ENCODE measurements around the gene DLGAP4.

The DLGAP4 gene

GRCh38 chr20:36308986-36309385 lies 2.8 kb downstream of the DLGAP4 start:
- DNase-seq (ENCODE audit: low read depth), result no peak

GRCh38 chr20:36309643-36310042 lies 3.5 kb downstream of the DLGAP4 start:
- no peak for DNase-seq (ENCODE audit: low read depth)

- no peak for DNase-seq (ENCODE audit: low read depth)
Observed at GRCh38 chr20:36310215-36310981, 4.3 kb downstream of the DLGAP4 start.

- no peak for DNase-seq (ENCODE audit: low read depth)
Observed at GRCh38 chr20:36311141-36311853, 5.2 kb downstream of the DLGAP4 start.

- no peak for DNase-seq (ENCODE audit: low read depth)
Observed at GRCh38 chr20:36311854-36312723, 6.0 kb downstream of the DLGAP4 start.

GRCh38 chr20:36312724-36313441 lies 6.7 kb downstream of the DLGAP4 start:
- DNase-seq (ENCODE audit: low read depth), result no peak

- no peak for DNase-seq (ENCODE audit: low read depth)
Observed at GRCh38 chr20:36313476-36313875, 7.3 kb downstream of the DLGAP4 start.

- no peak for DNase-seq (ENCODE audit: low read depth)
Observed at GRCh38 chr20:36313926-36314325, 7.8 kb downstream of the DLGAP4 start.

- DNase-seq (ENCODE audit: low read depth), result no peak
Observed at GRCh38 chr20:36314734-36315544, 8.8 kb downstream of the DLGAP4 start.

GRCh38 chr20:36315545-36316351 lies 9.6 kb downstream of the DLGAP4 start:
- DNase-seq (ENCODE audit: low read depth), result no peak

- no peak for DNase-seq (ENCODE audit: low read depth)
Observed at GRCh38 chr20:36317675-36318074, 11.5 kb downstream of the DLGAP4 start.

GRCh38 chr20:36318166-36318565 lies 12.0 kb downstream of the DLGAP4 start:
- no peak for DNase-seq (ENCODE audit: low read depth)

GRCh38 chr20:36319356-36320260 lies 13.5 kb downstream of the DLGAP4 start:
- no peak for DNase-seq (ENCODE audit: low read depth)

GRCh38 chr20:36320261-36320897 lies 14.2 kb downstream of the DLGAP4 start:
- DNase-seq (ENCODE audit: low read depth), result no peak

GRCh38 chr20:36320898-36321695 lies 15.0 kb downstream of the DLGAP4 start:
- no peak for DNase-seq (ENCODE audit: low read depth)

- DNase-seq (ENCODE audit: low read depth), result no peak
Observed at GRCh38 chr20:36322131-36322530, 16.0 kb downstream of the DLGAP4 start.

- DNase-seq (ENCODE audit: low read depth), result no peak
Observed at GRCh38 chr20:36330091-36330490, 24.0 kb downstream of the DLGAP4 start.

GRCh38 chr20:36331209-36331608 lies 25.1 kb downstream of the DLGAP4 start:
- no peak for DNase-seq (ENCODE audit: low read depth)

Data from EH (cell line).